ENCODE data around the gene POLR2M. TPM values are rescaled to one million over a fixed set of nuclear protein-coding genes. Genes with fewer than 3 reads are reported as not detected.

Gene POLR2M
- total RNA-seq, 1 donor from 2014 or later = 41.4 TPM

- no peak overlapping the region for H3K27ac Mint-ChIP-seq (ENCODE audit: unreplicated experiment)
- no peak for TF ChIP-seq CTCF (IDR thresholded peaks at IDR 0.05; ENCODE audit: partially characterized antibody, unreplicated experiment)
- DNase-seq = no peak
- no peak overlapping the region for H3K4me3 Mint-ChIP-seq (ENCODE audit: unreplicated experiment)
- no peaks in the 10 kb centered on the region for H3K36me3 Mint-ChIP-seq (ENCODE audit: unreplicated experiment)
- no peaks in the 10 kb centered on the region for H3K27me3 Mint-ChIP-seq (ENCODE audit: unreplicated experiment)
- H3K4me1 Mint-ChIP-seq (ENCODE audit: low read depth, unreplicated experiment) = peaks cover 3% of the 10 kb centered on the region
- H3K9me3 Mint-ChIP-seq (ENCODE audit: unreplicated experiment) = peaks cover 6% of the 10 kb centered on the region
Measured at GRCh38 chr15:57681011-57681410, 25.5 kb upstream of the POLR2M start.

- H3K9me3 Mint-ChIP-seq (ENCODE audit: unreplicated experiment) = peaks cover 6% of the 10 kb centered on the region
- H3K27ac Mint-ChIP-seq (ENCODE audit: unreplicated experiment) = no peak overlapping the region
- H3K4me1 Mint-ChIP-seq (ENCODE audit: low read depth, unreplicated experiment) = peaks cover 3% of the 10 kb centered on the region
- no peak overlapping the region for H3K4me3 Mint-ChIP-seq (ENCODE audit: unreplicated experiment)
- no peaks in the 10 kb centered on the region for H3K36me3 Mint-ChIP-seq (ENCODE audit: unreplicated experiment)
- no peaks in the 10 kb centered on the region for H3K27me3 Mint-ChIP-seq (ENCODE audit: unreplicated experiment)
- TF ChIP-seq CTCF (IDR thresholded peaks at IDR 0.05; ENCODE audit: partially characterized antibody, unreplicated experiment) = no peak
- no peak for DNase-seq
Measured at GRCh38 chr15:57683481-57683880, 23.0 kb upstream of the POLR2M start.

- DNase-seq = no peak
- Mint-ChIP-seq H3K9me3 (ENCODE audit: unreplicated experiment) (peaks cover 6% of the 10 kb centered on the region), H3K27ac (ENCODE audit: unreplicated experiment) (no peak overlapping the region), H3K4me1 (ENCODE audit: low read depth, unreplicated experiment) (peaks cover 3% of the 10 kb centered on the region), H3K27me3 (ENCODE audit: unreplicated experiment) (no peaks in the 10 kb centered on the region), H3K36me3 (ENCODE audit: unreplicated experiment) (no peaks in the 10 kb centered on the region), H3K4me3 (ENCODE audit: unreplicated experiment) (no peak overlapping the region)
- no peak for TF ChIP-seq CTCF (IDR thresholded peaks at IDR 0.05; ENCODE audit: partially characterized antibody, unreplicated experiment)
Measured at GRCh38 chr15:57684491-57685151, 21.9 kb upstream of the POLR2M start.

- peaks cover 6% of the 10 kb centered on the region for H3K9me3 Mint-ChIP-seq (ENCODE audit: unreplicated experiment)
- DNase-seq = no peak
- no peak for TF ChIP-seq CTCF (IDR thresholded peaks at IDR 0.05; ENCODE audit: partially characterized antibody, unreplicated experiment)
- H3K4me1 Mint-ChIP-seq (ENCODE audit: low read depth, unreplicated experiment) = peaks cover 3% of the 10 kb centered on the region
- H3K4me3 Mint-ChIP-seq (ENCODE audit: unreplicated experiment) = no peak overlapping the region
- H3K36me3 Mint-ChIP-seq (ENCODE audit: unreplicated experiment) = no peaks in the 10 kb centered on the region
- H3K27ac Mint-ChIP-seq (ENCODE audit: unreplicated experiment) = no peak overlapping the region
- no peaks in the 10 kb centered on the region for H3K27me3 Mint-ChIP-seq (ENCODE audit: unreplicated experiment)
Measured at GRCh38 chr15:57685306-57686095, 21.0 kb upstream of the POLR2M start.

- Mint-ChIP-seq H3K36me3 (ENCODE audit: unreplicated experiment) (no peaks in the 10 kb centered on the region), H3K4me1 (ENCODE audit: low read depth, unreplicated experiment) (no peaks in the 10 kb centered on the region), H3K4me3 (ENCODE audit: unreplicated experiment) (no peak overlapping the region), H3K27me3 (ENCODE audit: unreplicated experiment) (no peaks in the 10 kb centered on the region), H3K9me3 (ENCODE audit: unreplicated experiment) (peaks cover 4% of the 10 kb centered on the region), H3K27ac (ENCODE audit: unreplicated experiment) (no peak overlapping the region)
- no peak for TF ChIP-seq CTCF (IDR thresholded peaks at IDR 0.05; ENCODE audit: partially characterized antibody, unreplicated experiment)
- DNase-seq = no peak
Measured at GRCh38 chr15:57686657-57687056, 19.9 kb upstream of the POLR2M start.
